22Rv1 (cell line): ENCODE measurements around the gene LPIN1.

Source experiments
- CTCF ChIP-seq: fragments of 450-650 bp; IDR thresholded peaks from 2 replicates; pipeline ENCODE4 v1.5.1; 2017; ENCODE audit warnings: mild to moderate bottlenecking
- ZFX ChIP-seq: fragments of 450-650 bp; IDR thresholded peaks from 2 replicates; pipeline ENCODE4 v1.6.1; 2017; ENCODE audit warnings: antibody characterized with exemption, borderline replicate concordance

GRCh38 chr2:11798701-11799435 is 52.4 kb downstream of the LPIN1 start:
- no peak for TF ChIP-seq CTCF
- no peak for TF ChIP-seq ZFX
